ENCODE measurements around the gene GPRC6A. TPM values are rescaled to one million over a fixed set of nuclear protein-coding genes. Genes with fewer than 3 reads are reported as not detected.

The GPRC6A gene
- total RNA-seq, 2 experiments from 2014 or later: not detected

- H3K36me3 Mint-ChIP-seq (ENCODE audit: low read depth): no peaks in the 10 kb centered on the region
- CTCF ChIA-PET: no interaction called here
- H3K4me3 Mint-ChIP-seq: no peak overlapping the region
- H3K27me3 ChIP-seq (ENCODE audit: control insufficient read depth in 1 of 2, insufficient read depth in 2 of 2, low read length in 2 of 2): no peaks in the 10 kb centered on the region
- no peak for TF ChIP-seq CTCF (IDR thresholded peaks at IDR 0.05)
- no peaks in the 10 kb centered on the region for H3K36me3 ChIP-seq (ENCODE audit: insufficient read depth, low read length)
- H3K9me3 ChIP-seq (ENCODE audit: control insufficient read depth in 1 of 2, insufficient read depth in 1 of 2, low read length in 2 of 2): peaks cover 0 to 14% of the 10 kb centered on the region in 2 experiments
- no peak overlapping the region for H3K27ac Mint-ChIP-seq
- POLR2A ChIA-PET: no interaction called here
- H3K4me3 ChIP-seq (ENCODE audit: low read length): no peak overlapping the region
- H3K27me3 Mint-ChIP-seq: no peaks in the 10 kb centered on the region
- ATAC-seq (ENCODE audit: poor library complexity) (no peak), DNase-seq (no peak)
- H3K9me3 Mint-ChIP-seq: peaks cover 26% of the 10 kb centered on the region
- no peaks in the 10 kb centered on the region for H3K4me1 ChIP-seq (ENCODE audit: insufficient read depth, low read length)
- intact Hi-C loops (cut with DNase I, micrococcal nuclease): no loop called here
- no peak overlapping the region for H3K27ac ChIP-seq (ENCODE audit: low read depth in 1 of 2, low read length in 2 of 2)
- H3K4me1 Mint-ChIP-seq (ENCODE audit: low read depth): no peaks in the 10 kb centered on the region
Measured at GRCh38 chr6:116859264-116859663, 30.4 kb upstream of the GPRC6A start.

GRCh38 chr6:116858060-116858459 lies 29.2 kb upstream of the GPRC6A start:
- no peak overlapping the region for H3K4me3 ChIP-seq (ENCODE audit: low read length)
- Mint-ChIP-seq H3K36me3 (ENCODE audit: low read depth) (no peaks in the 10 kb centered on the region), H3K27ac (no peak overlapping the region), H3K9me3 (peaks cover 36% of the 10 kb centered on the region), H3K4me3 (no peak overlapping the region), H3K4me1 (ENCODE audit: low read depth) (no peaks in the 10 kb centered on the region), H3K27me3 (no peaks in the 10 kb centered on the region)
- H3K4me1 ChIP-seq (ENCODE audit: insufficient read depth, low read length): no peaks in the 10 kb centered on the region
- H3K9me3 ChIP-seq (ENCODE audit: control insufficient read depth in 1 of 2, insufficient read depth in 1 of 2, low read length in 2 of 2): peaks cover 0 to 14% of the 10 kb centered on the region in 2 experiments
- DNase-seq (no peak), ATAC-seq (ENCODE audit: poor library complexity) (no peak)
- ChIA-PET CTCF (no interaction called here), POLR2A (no interaction called here)
- no peaks in the 10 kb centered on the region for H3K36me3 ChIP-seq (ENCODE audit: insufficient read depth, low read length)
- H3K27me3 ChIP-seq (ENCODE audit: control insufficient read depth in 1 of 2, insufficient read depth in 2 of 2, low read length in 2 of 2): no peaks in the 10 kb centered on the region
- intact Hi-C loops (cut with DNase I, micrococcal nuclease): no loop called here
- H3K27ac ChIP-seq (ENCODE audit: low read depth in 1 of 2, low read length in 2 of 2): no peak overlapping the region
- TF ChIP-seq CTCF (IDR thresholded peaks at IDR 0.05): no peak

GRCh38 chr6:116847227-116847626 lies 18.3 kb upstream of the GPRC6A start:
- no peaks in the 10 kb centered on the region for H3K36me3 Mint-ChIP-seq (ENCODE audit: low read depth)
- no peaks in the 10 kb centered on the region for H3K4me1 ChIP-seq (ENCODE audit: insufficient read depth, low read length)
- no peak overlapping the region for H3K27ac ChIP-seq (ENCODE audit: low read depth in 1 of 2, low read length in 2 of 2)
- H3K27me3 ChIP-seq (ENCODE audit: control insufficient read depth in 1 of 2, insufficient read depth in 2 of 2, low read length in 2 of 2): peaks cover 0 to 4% of the 10 kb centered on the region in 2 experiments
- H3K4me1 Mint-ChIP-seq (ENCODE audit: low read depth): no peaks in the 10 kb centered on the region
- no peak overlapping the region for H3K4me3 ChIP-seq (ENCODE audit: low read length)
- no peaks in the 10 kb centered on the region for H3K9me3 Mint-ChIP-seq
- H3K4me3 Mint-ChIP-seq: no peak overlapping the region
- ATAC-seq (ENCODE audit: poor library complexity) (no peak), DNase-seq (no peak)
- ChIA-PET POLR2A (no interaction called here), CTCF (no interaction called here)
- H3K9me3 ChIP-seq (ENCODE audit: control insufficient read depth in 1 of 2, insufficient read depth in 1 of 2, low read length in 2 of 2): no peaks in the 10 kb centered on the region
- no peak overlapping the region for H3K27ac Mint-ChIP-seq
- H3K27me3 Mint-ChIP-seq: no peaks in the 10 kb centered on the region
- no peak for TF ChIP-seq CTCF (IDR thresholded peaks at IDR 0.05)
- intact Hi-C loops (cut with DNase I, micrococcal nuclease): loop anchor here in 1 of 2 experiments (10.0 kb wide), 1 partner anchor 312 kb away; no protein-coding TSS in a partner anchor
- H3K36me3 ChIP-seq (ENCODE audit: insufficient read depth, low read length): no peaks in the 10 kb centered on the region
